Stomach (tissue), 9 donors: Measurements from ENCODE around the gene TLR5. TPM values are rescaled to one million over a fixed set of nuclear protein-coding genes. Genes with fewer than 3 reads are reported as not detected.

Source experiments
- DNase-seq, 2 donors: peaks; one replicate each; pipeline versions ENCODE4 v3.0.0 to v3.0.0-alpha.2; 2013 to 2019
- H3K27ac ChIP-seq, 5 donors: fragments of 200-600 bp in 4 of 5; sonication (generic) in 4 of 5; one replicate each; pipeline ENCODE4 v1.5.1; 2013 to 2019; ENCODE audit warnings: mild to moderate bottlenecking in 1 of 5, moderate library complexity in 1 of 5
- H3K27me3 ChIP-seq, 3 donors: fragments of 200-600 bp; sonication (generic); one replicate each; pipeline ENCODE4 v1.5.1; 2017 to 2019; ENCODE audit warnings: mixed run types in 1 of 3
- H3K36me3 ChIP-seq, 4 donors: fragments of 200-600 bp; sonication (generic); 1 replicate in 3 of 4; 2 replicates in 1 of 4; pipeline ENCODE4 v1.5.1; 2016 to 2019
- H3K4me1 ChIP-seq, 4 donors: fragments of 200-600 bp; sonication (generic); one replicate each; pipeline ENCODE4 v1.5.1; 2016 to 2019
- H3K4me3 ChIP-seq, 4 donors: fragments of 200-600 bp; sonication (generic) in 3 of 4; one replicate each; pipeline ENCODE4 v1.5.1; 2016 to 2019; ENCODE audit warnings: mild to moderate bottlenecking in 1 of 4
- H3K9me3 ChIP-seq, 4 donors: fragments of 200-600 bp; sonication (generic); one replicate each; pipeline ENCODE4 v1.5.1; 2016 to 2019
- CTCF ChIP-seq, 7 experiments: fragments of 450-650 bp in 4 of 7; fragments of 200-600 bp in 3 of 7; sonication (generic) in 3 of 7; IDR thresholded peaks; one replicate each; pipeline ENCODE4 v1.5.1; 2016 to 2019; ENCODE audit warnings: antibody characterized with exemption in 7 of 7, control low read depth in 2 of 7, mild to moderate bottlenecking in 1 of 7
- EP300 ChIP-seq: sonication (generic); formaldehyde crosslinking; IDR thresholded peaks from one replicate; pipeline ENCODE4 v1.6.1; 2017; ENCODE audit warnings: antibody characterized with exemption
- POLR2A ChIP-seq, 4 donors: fragments of 450-650 bp; IDR thresholded peaks; one replicate each; pipeline ENCODE4 v1.6.1; 2016; ENCODE audit warnings: antibody characterized with exemption in 4 of 4, control low read depth in 2 of 4, mild to moderate bottlenecking in 1 of 4, moderate library complexity in 1 of 4
- POLR2AphosphoS5 ChIP-seq, 3 donors: sonication (generic); formaldehyde crosslinking; IDR thresholded peaks; one replicate each; pipeline ENCODE4 v1.6.1; 2016; ENCODE audit warnings: antibody characterized with exemption in 3 of 3
- WGBS, 5 donors: extraction: QIAGEN DNeasy Blood & Tissue Kit in 3 of 5; methylation state at CpG; one replicate each; pipeline versions ENCODE4 v1.1.5 to v1.1.7; 2013 to 2018; 5-methylcytosine and 5-hydroxymethylcytosine counted together
- intact Hi-C: fragments of 100-400 bp; cut with DNase I; formaldehyde crosslinking; loops from one replicate; pipeline ENCODE4 v1.15.1; 2023; ENCODE audit warnings: low total_unique reads
- polyA plus RNA-seq, 3 donors: library from polyadenylated mRNA; stranded (reverse); fragments of 200-250 nt; gene quantifications; one replicate each; pipeline ENCODE4 v1.2.3, GENCODE V29; 2013
- total RNA-seq, 5 donors: library from RNA; depleted of rRNA; stranded (reverse); fragments of >200 nt; gene quantifications; one replicate each; pipeline versions ENCODE4 v1.1.0 to v1.2.3, GENCODE V29; 2014 to 2016
- donor health status: healthy with polysubstance abuse.
- donor health status: Bipolar disorder and iron deficiency.
- donor health status: healthy.

TLR5 gene
- total and polyA plus RNA-seq, 8 donors = 0.46 to 25.9 (median 4.0) TPM; not detected in 1

- TF ChIP-seq EP300 (no peak), POLR2AphosphoS5 (IDR thresholded peaks at IDR 0.05) (no peak), POLR2A (IDR thresholded peaks at IDR 0.05) (no peak), CTCF (IDR thresholded peaks at IDR 0.05) (no peak)
- H3K4me3 ChIP-seq = no peak overlapping the region
- H3K36me3 ChIP-seq = no peaks in the 10 kb centered on the region
- no peaks in the 10 kb centered on the region for H3K27me3 ChIP-seq
- no peaks in the 10 kb centered on the region for H3K9me3 ChIP-seq
- DNase-seq = no peak
- H3K27ac ChIP-seq = no peak overlapping the region
- H3K4me1 ChIP-seq = peaks cover 0 to 39% (median 13%) of the 10 kb centered on the region in 4 donors
- 85 to 87% (median 87%) methylated on average over 8 of the region's 8 CpGs for WGBS, 5 donors
- intact Hi-C loops = loop anchor here (5.0 kb wide), 1 partner anchor 286 kb away; no protein-coding TSS in a partner anchor
Measured at GRCh38 chr1:223082914-223083313, 60.1 kb downstream of the TLR5 start.

- Histone ChIP-seq H3K27me3 (no peaks in the 10 kb centered on the region), H3K4me3 (peak overlapping the region; percentile 23 to 40 (median 36)), H3K9me3 (no peaks in the 10 kb centered on the region), H3K27ac (peak overlapping the region; percentile 45 to 82 (median 63)), H3K36me3 (no peaks in the 10 kb centered on the region), H3K4me1 (peaks cover 0 to 31% (median 6%) of the 10 kb centered on the region in 4 donors)
- DNase-seq = peak; percentile 86 to 96
- TF ChIP-seq EP300 (no peak), CTCF (IDR thresholded peaks at IDR 0.05) (peak in 5 of 7 experiments; percentile 93 to 96 (median 95)), POLR2AphosphoS5 (IDR thresholded peaks at IDR 0.05) (peak in 2 of 3 donors; percentile 54 to 67)
- intact Hi-C loops = loop anchor here (5.0 kb wide), 1 partner anchor 284 kb away; no protein-coding TSS in a partner anchor
- WGBS, 5 donors = 3 to 6% (median 3%) methylated on average over 20 to 33 of the region's 33 CpGs
Measured at GRCh38 chr1:223081181-223081994, 61.7 kb downstream of the TLR5 start.

GRCh38 chr1:223079498-223079897 is 63.5 kb downstream of the TLR5 start:
- H3K27me3 ChIP-seq = no peaks in the 10 kb centered on the region
- 85 to 95% (median 93%) methylated on average over 7 of the region's 7 CpGs for WGBS, 5 donors
- H3K36me3 ChIP-seq = no peaks in the 10 kb centered on the region
- peaks cover 3 to 32% (median 15%) of the 10 kb centered on the region in 4 donors for H3K4me1 ChIP-seq
- no peak for TF ChIP-seq POLR2A (IDR thresholded peaks at IDR 0.05)
- no peak for TF ChIP-seq EP300
- no peak for TF ChIP-seq CTCF (IDR thresholded peaks at IDR 0.05)
- TF ChIP-seq POLR2AphosphoS5 (IDR thresholded peaks at IDR 0.05) = no peak
- no peak overlapping the region for H3K4me3 ChIP-seq
- no peak for DNase-seq
- intact Hi-C loops = no loop called here
- H3K9me3 ChIP-seq = no peaks in the 10 kb centered on the region
- H3K27ac ChIP-seq = no peak overlapping the region

GRCh38 chr1:223077247-223077833 is 65.7 kb downstream of the TLR5 start:
- no peak overlapping the region for H3K27ac ChIP-seq

More at GRCh38 chr1:223077247-223077833, 65.7 kb downstream of the TLR5 start:
- no peaks in the 10 kb centered on the region for H3K36me3 ChIP-seq
- no peak overlapping the region for H3K4me3 ChIP-seq
- intact Hi-C loops = no loop called here
- peaks cover 3 to 30% (median 17%) of the 10 kb centered on the region in 4 donors for H3K4me1 ChIP-seq
- WGBS, 5 donors = 49 to 71% (median 68%) methylated on average over 5 to 16 of the region's 16 CpGs
- no peaks in the 10 kb centered on the region for H3K27me3 ChIP-seq
- TF ChIP-seq POLR2A (IDR thresholded peaks at IDR 0.05) = no peak
- H3K9me3 ChIP-seq = no peaks in the 10 kb centered on the region
- DNase-seq = no peak
